ENCODE data around the gene BCAS3. TPM values are rescaled to one million over a fixed set of nuclear protein-coding genes. Genes with fewer than 3 reads are reported as not detected.

Gene BCAS3
- total RNA-seq, 2 experiments from 2014 or later: 7.2 to 7.5 TPM

GRCh38 chr17:61199431-61200338 is 522.0 kb downstream of the BCAS3 start:
- Mint-ChIP-seq H3K4me3 (no peak overlapping the region), H3K27ac (no peak overlapping the region), H3K9me3 (no peaks in the 10 kb centered on the region), H3K27me3 (ENCODE audit: low read depth) (no peaks in the 10 kb centered on the region), H3K36me3 (ENCODE audit: low read depth) (no peaks in the 10 kb centered on the region), H3K4me1 (ENCODE audit: low read depth) (no peaks in the 10 kb centered on the region)
- CTCF ChIA-PET: no interaction called here
- intact Hi-C loops (cut with micrococcal nuclease): no loop called here
- DNase-seq: no peak

GRCh38 chr17:61200339-61200715 is 522.7 kb downstream of the BCAS3 start:
- CTCF ChIA-PET: no interaction called here
- H3K9me3 Mint-ChIP-seq: no peaks in the 10 kb centered on the region
- intact Hi-C loops (cut with micrococcal nuclease): no loop called here
- no peaks in the 10 kb centered on the region for H3K4me1 Mint-ChIP-seq (ENCODE audit: low read depth)
- no peaks in the 10 kb centered on the region for H3K36me3 Mint-ChIP-seq (ENCODE audit: low read depth)
- no peak overlapping the region for H3K27ac Mint-ChIP-seq
- no peak for DNase-seq
- no peak overlapping the region for H3K4me3 Mint-ChIP-seq
- H3K27me3 Mint-ChIP-seq (ENCODE audit: low read depth): no peaks in the 10 kb centered on the region

- H3K4me3 Mint-ChIP-seq: no peak overlapping the region
- H3K4me1 Mint-ChIP-seq (ENCODE audit: low read depth): no peaks in the 10 kb centered on the region
- intact Hi-C loops (cut with micrococcal nuclease): no loop called here
- no peaks in the 10 kb centered on the region for H3K27me3 Mint-ChIP-seq (ENCODE audit: low read depth)
- no peak for DNase-seq
- no peaks in the 10 kb centered on the region for H3K36me3 Mint-ChIP-seq (ENCODE audit: low read depth)
- CTCF ChIA-PET: no interaction called here
- H3K27ac Mint-ChIP-seq: no peak overlapping the region
- no peaks in the 10 kb centered on the region for H3K9me3 Mint-ChIP-seq
Observed at GRCh38 chr17:61201211-61201610, 523.6 kb downstream of the BCAS3 start.

GRCh38 chr17:61202564-61202963 is 524.9 kb downstream of the BCAS3 start:
- DNase-seq: no peak
- no peaks in the 10 kb centered on the region for H3K4me1 Mint-ChIP-seq (ENCODE audit: low read depth)
- no peaks in the 10 kb centered on the region for H3K27me3 Mint-ChIP-seq (ENCODE audit: low read depth)
- H3K27ac Mint-ChIP-seq: no peak overlapping the region
- no peak overlapping the region for H3K4me3 Mint-ChIP-seq
- intact Hi-C loops (cut with micrococcal nuclease): no loop called here
- H3K9me3 Mint-ChIP-seq: no peaks in the 10 kb centered on the region
- CTCF ChIA-PET: interaction anchor here (0.9 to 1.2 kb wide), 2 partner anchors 12 to 27 kb away, joined by 3 to 4 read pairs; no protein-coding TSS in a partner anchor
- no peaks in the 10 kb centered on the region for H3K36me3 Mint-ChIP-seq (ENCODE audit: low read depth)

- Mint-ChIP-seq H3K9me3 (no peaks in the 10 kb centered on the region), H3K4me1 (ENCODE audit: low read depth) (no peaks in the 10 kb centered on the region), H3K4me3 (no peak overlapping the region), H3K27ac (no peak overlapping the region), H3K27me3 (ENCODE audit: low read depth) (no peaks in the 10 kb centered on the region), H3K36me3 (ENCODE audit: low read depth) (no peaks in the 10 kb centered on the region)
- intact Hi-C loops (cut with micrococcal nuclease): no loop called here
- no peak for DNase-seq
- CTCF ChIA-PET: interaction anchor here (0.7 to 1.2 kb wide), 2 partner anchors 14 to 25 kb away, joined by 3 to 4 read pairs; no protein-coding TSS in a partner anchor
Observed at GRCh38 chr17:61203671-61204131, 526.0 kb downstream of the BCAS3 start.

- CTCF ChIA-PET: no interaction called here
Observed at GRCh38 chr17:61204456-61204855, 526.8 kb downstream of the BCAS3 start.

GRCh38 chr17:61205401-61205800 is 527.8 kb downstream of the BCAS3 start:
- CTCF ChIA-PET: interaction anchor here (0.6 to 0.9 kb wide), 3 partner anchors 9 to 202 kb away, joined by 3 to 4 read pairs (median 3); no protein-coding TSS in a partner anchor
- Mint-ChIP-seq H3K36me3 (ENCODE audit: low read depth) (no peaks in the 10 kb centered on the region), H3K4me3 (no peak overlapping the region), H3K9me3 (no peaks in the 10 kb centered on the region), H3K27ac (no peak overlapping the region), H3K27me3 (ENCODE audit: low read depth) (no peaks in the 10 kb centered on the region), H3K4me1 (ENCODE audit: low read depth) (no peaks in the 10 kb centered on the region)
- DNase-seq: no peak
- intact Hi-C loops (cut with micrococcal nuclease): no loop called here

More at GRCh38 chr17:61204456-61204855, 526.8 kb downstream of the BCAS3 start:
- no peaks in the 10 kb centered on the region for H3K9me3 Mint-ChIP-seq
- no peak overlapping the region for H3K4me3 Mint-ChIP-seq
- H3K27me3 Mint-ChIP-seq (ENCODE audit: low read depth): no peaks in the 10 kb centered on the region
- intact Hi-C loops (cut with micrococcal nuclease): no loop called here
- no peaks in the 10 kb centered on the region for H3K4me1 Mint-ChIP-seq (ENCODE audit: low read depth)
- no peaks in the 10 kb centered on the region for H3K36me3 Mint-ChIP-seq (ENCODE audit: low read depth)
- no peak overlapping the region for H3K27ac Mint-ChIP-seq
- no peak for DNase-seq

- Mint-ChIP-seq H3K4me3 (no peak overlapping the region), H3K4me1 (ENCODE audit: low read depth) (no peaks in the 10 kb centered on the region), H3K27me3 (ENCODE audit: low read depth) (no peaks in the 10 kb centered on the region), H3K27ac (no peak overlapping the region), H3K36me3 (ENCODE audit: low read depth) (no peaks in the 10 kb centered on the region), H3K9me3 (no peaks in the 10 kb centered on the region)
- intact Hi-C loops (cut with micrococcal nuclease): no loop called here
- CTCF ChIA-PET: interaction anchor here (0.6 to 0.9 kb wide), 2 partner anchors 9 to 202 kb away, joined by 3 read pairs; no protein-coding TSS in a partner anchor
- no peak for DNase-seq
Observed at GRCh38 chr17:61205931-61206330, 528.3 kb downstream of the BCAS3 start.

GRCh38 chr17:61206922-61207321 is 529.3 kb downstream of the BCAS3 start:
- no peaks in the 10 kb centered on the region for H3K9me3 Mint-ChIP-seq
- no peaks in the 10 kb centered on the region for H3K36me3 Mint-ChIP-seq (ENCODE audit: low read depth)
- no peaks in the 10 kb centered on the region for H3K27me3 Mint-ChIP-seq (ENCODE audit: low read depth)
- CTCF ChIA-PET: no interaction called here
- no peaks in the 10 kb centered on the region for H3K4me1 Mint-ChIP-seq (ENCODE audit: low read depth)
- no peak overlapping the region for H3K27ac Mint-ChIP-seq
- DNase-seq: no peak
- intact Hi-C loops (cut with micrococcal nuclease): no loop called here
- no peak overlapping the region for H3K4me3 Mint-ChIP-seq

GRCh38 chr17:61208301-61209105 is 530.9 kb downstream of the BCAS3 start:
- no peaks in the 10 kb centered on the region for H3K27me3 Mint-ChIP-seq (ENCODE audit: low read depth)
- no peaks in the 10 kb centered on the region for H3K4me1 Mint-ChIP-seq (ENCODE audit: low read depth)
- H3K27ac Mint-ChIP-seq: no peak overlapping the region
- no peak for DNase-seq
- no peaks in the 10 kb centered on the region for H3K36me3 Mint-ChIP-seq (ENCODE audit: low read depth)
- no peaks in the 10 kb centered on the region for H3K9me3 Mint-ChIP-seq
- no peak overlapping the region for H3K4me3 Mint-ChIP-seq
- CTCF ChIA-PET: no interaction called here
- intact Hi-C loops (cut with micrococcal nuclease): no loop called here

GRCh38 chr17:61209106-61209439 is 531.4 kb downstream of the BCAS3 start:
- no peak overlapping the region for H3K27ac Mint-ChIP-seq

GRCh38 chr17:61209525-61209924 is 531.9 kb downstream of the BCAS3 start:
- intact Hi-C loops (cut with micrococcal nuclease): no loop called here
- no peak overlapping the region for H3K27ac Mint-ChIP-seq
- DNase-seq: no peak
- H3K36me3 Mint-ChIP-seq (ENCODE audit: low read depth): no peaks in the 10 kb centered on the region
- no peaks in the 10 kb centered on the region for H3K4me1 Mint-ChIP-seq (ENCODE audit: low read depth)
- no peaks in the 10 kb centered on the region for H3K9me3 Mint-ChIP-seq
- H3K4me3 Mint-ChIP-seq: no peak overlapping the region
- CTCF ChIA-PET: no interaction called here
- H3K27me3 Mint-ChIP-seq (ENCODE audit: low read depth): no peaks in the 10 kb centered on the region

More at GRCh38 chr17:61209106-61209439, 531.4 kb downstream of the BCAS3 start:
- H3K36me3 Mint-ChIP-seq (ENCODE audit: low read depth): no peaks in the 10 kb centered on the region
- no peaks in the 10 kb centered on the region for H3K27me3 Mint-ChIP-seq (ENCODE audit: low read depth)
- H3K9me3 Mint-ChIP-seq: no peaks in the 10 kb centered on the region
- H3K4me1 Mint-ChIP-seq (ENCODE audit: low read depth): no peaks in the 10 kb centered on the region
- no peak for DNase-seq
- no peak overlapping the region for H3K4me3 Mint-ChIP-seq
- intact Hi-C loops (cut with micrococcal nuclease): no loop called here
- CTCF ChIA-PET: no interaction called here

Measured in activated naive CD4-positive, alpha-beta T cell treated with anti-CD3 and anti-CD28 coated beads for 36 hours (primary cell).